ENCODE results near the gene GGN.

GRCh38 chr19:38429811-38430156 lies 42.0 kb upstream of the GGN start:
- TF ChIP-seq, protein P1, sequence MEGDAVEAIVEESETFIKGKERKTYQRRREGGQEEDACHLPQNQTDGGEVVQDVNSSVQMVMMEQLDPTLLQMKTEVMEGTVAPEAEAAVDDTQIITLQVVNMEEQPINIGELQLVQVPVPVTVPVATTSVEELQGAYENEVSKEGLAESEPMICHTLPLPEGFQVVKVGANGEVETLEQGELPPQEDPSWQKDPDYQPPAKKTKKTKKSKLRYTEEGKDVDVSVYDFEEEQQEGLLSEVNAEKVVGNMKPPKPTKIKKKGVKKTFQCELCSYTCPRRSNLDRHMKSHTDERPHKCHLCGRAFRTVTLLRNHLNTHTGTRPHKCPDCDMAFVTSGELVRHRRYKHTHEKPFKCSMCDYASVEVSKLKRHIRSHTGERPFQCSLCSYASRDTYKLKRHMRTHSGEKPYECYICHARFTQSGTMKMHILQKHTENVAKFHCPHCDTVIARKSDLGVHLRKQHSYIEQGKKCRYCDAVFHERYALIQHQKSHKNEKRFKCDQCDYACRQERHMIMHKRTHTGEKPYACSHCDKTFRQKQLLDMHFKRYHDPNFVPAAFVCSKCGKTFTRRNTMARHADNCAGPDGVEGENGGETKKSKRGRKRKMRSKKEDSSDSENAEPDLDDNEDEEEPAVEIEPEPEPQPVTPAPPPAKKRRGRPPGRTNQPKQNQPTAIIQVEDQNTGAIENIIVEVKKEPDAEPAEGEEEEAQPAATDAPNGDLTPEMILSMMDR (IDR thresholded peaks at IDR 0.05; ENCODE audit: poor library complexity) = no peak
- TF ChIP-seq EZH2 (IDR thresholded peaks at IDR 0.05; ENCODE audit: borderline replicate concordance) = no peak

Data from hepatocyte (in vitro differentiated cells).